Measurements from ENCODE around the gene LRFN5. TPM values are rescaled to one million over a fixed set of nuclear protein-coding genes. Genes with fewer than 3 reads are reported as not detected.
"Not testable (repeated sequence)": the region's sequence is repeated elsewhere in the genome, so short reads cannot be mapped to it uniquely, and the experiment has no call there.

Gene LRFN5
- total and polyA plus RNA-seq, 9 donors, result 0.71 to 6.1 (median 2.1) TPM

GRCh38 chr14:41654196-41654595, 47.5 kb downstream of the LRFN5 start:
- WGBS, 3 donors, result 64 to 83% (median 71%) methylated on average over 1 of the region's 1 CpG

GRCh38 chr14:41662780-41663472, 56.2 kb downstream of the LRFN5 start:
- Histone ChIP-seq H3K27me3 (no peaks in the 10 kb centered on the region), H3K4me1 (ENCODE audit: insufficient read depth) (no peaks in the 10 kb centered on the region), H3K4me3 (no peak overlapping the region), H3K9me3 (no peaks in the 10 kb centered on the region), H3K36me3 (no peaks in the 10 kb centered on the region), H3K27ac (no peak overlapping the region)
- no peak for DNase-seq
- TF ChIP-seq EP300 (IDR thresholded peaks at IDR 0.05) (no peak), CTCF (IDR thresholded peaks at IDR 0.05) (no peak), POLR2A (IDR thresholded peaks at IDR 0.05) (no peak)
- intact Hi-C loops (cut with DNase I), result no loop called here
- 85 to 93% (median 87%) methylated on average over 3 of the region's 3 CpGs for WGBS, 3 donors

More at GRCh38 chr14:41654196-41654595, 47.5 kb downstream of the LRFN5 start:
- Histone ChIP-seq H3K4me3 (no peak overlapping the region), H3K27ac (no peak overlapping the region), H3K36me3 (no peaks in the 10 kb centered on the region), H3K4me1 (ENCODE audit: insufficient read depth) (no peaks in the 10 kb centered on the region), H3K9me3 (no peaks in the 10 kb centered on the region), H3K27me3 (no peaks in the 10 kb centered on the region)
- intact Hi-C loops (cut with DNase I), result no loop called here
- DNase-seq, result no peak
- TF ChIP-seq CTCF (IDR thresholded peaks at IDR 0.05) (no peak), EP300 (IDR thresholded peaks at IDR 0.05) (no peak), POLR2A (IDR thresholded peaks at IDR 0.05) (no peak)

- H3K4me1 ChIP-seq (ENCODE audit: insufficient read depth), result no peaks in the 10 kb centered on the region
- no peaks in the 10 kb centered on the region for H3K36me3 ChIP-seq
- no peak for DNase-seq
- TF ChIP-seq POLR2A (IDR thresholded peaks at IDR 0.05) (no peak), CTCF (IDR thresholded peaks at IDR 0.05) (no peak), EP300 (IDR thresholded peaks at IDR 0.05) (no peak)
- H3K9me3 ChIP-seq, result no peaks in the 10 kb centered on the region
- no peak overlapping the region for H3K4me3 ChIP-seq
- 14 to 25% (median 23%) methylated on average over 2 of the region's 2 CpGs for WGBS, 3 donors
- intact Hi-C loops (cut with DNase I), result no loop called here
- no peaks in the 10 kb centered on the region for H3K27me3 ChIP-seq
- H3K27ac ChIP-seq, result no peak overlapping the region
These were observed 56.8 kb downstream of the LRFN5 start for GRCh38 chr14:41663473-41663850.

GRCh38 chr14:41666301-41666700, 59.6 kb downstream of the LRFN5 start:
- H3K4me1 ChIP-seq (ENCODE audit: insufficient read depth), result no peaks in the 10 kb centered on the region
- intact Hi-C loops (cut with DNase I), result no loop called here
- no peak overlapping the region for H3K27ac ChIP-seq
- no peaks in the 10 kb centered on the region for H3K36me3 ChIP-seq
- H3K27me3 ChIP-seq, result no peaks in the 10 kb centered on the region
- TF ChIP-seq POLR2A (IDR thresholded peaks at IDR 0.05), result no peak
- H3K4me3 ChIP-seq, result no peak overlapping the region
- no peaks in the 10 kb centered on the region for H3K9me3 ChIP-seq
- 51 to 58% (median 54%) methylated on average over 2 of the region's 2 CpGs for WGBS, 3 donors
- DNase-seq, result no peak

DNA sequence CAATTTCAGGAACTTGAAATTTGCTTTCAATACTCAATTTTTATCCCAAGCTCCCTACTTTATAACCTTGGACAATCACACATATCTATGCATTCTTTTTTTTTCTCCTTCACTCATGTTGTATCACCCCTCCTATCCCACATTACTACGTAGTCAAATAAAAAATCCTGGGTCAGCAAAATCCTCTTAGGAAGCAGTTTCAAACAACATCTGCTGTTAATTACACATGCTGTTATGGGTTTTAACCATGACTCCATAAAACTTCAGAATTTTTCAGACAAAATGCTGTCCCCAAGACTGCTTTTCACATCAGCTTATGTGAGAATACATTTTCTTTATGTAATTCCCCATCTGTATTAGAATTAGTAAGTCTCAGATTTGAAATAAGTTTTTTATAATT, 61.7 kb downstream of the LRFN5 start:
- no peak overlapping the region for H3K4me3 ChIP-seq
- no peaks in the 10 kb centered on the region for H3K4me1 ChIP-seq (ENCODE audit: insufficient read depth)
- WGBS, 3 donors, result 17 to 22% (median 20%) methylated on average over 1 of the region's 1 CpG
- TF ChIP-seq CTCF (IDR thresholded peaks at IDR 0.05), result no peak
- no peak for TF ChIP-seq POLR2A (IDR thresholded peaks at IDR 0.05)
- TF ChIP-seq EP300 (IDR thresholded peaks at IDR 0.05), result no peak
- no peaks in the 10 kb centered on the region for H3K27me3 ChIP-seq
- no peak for DNase-seq
- no peaks in the 10 kb centered on the region for H3K36me3 ChIP-seq
- H3K9me3 ChIP-seq, result no peaks in the 10 kb centered on the region
- intact Hi-C loops (cut with DNase I), result no loop called here
- no peak overlapping the region for H3K27ac ChIP-seq

DNA sequence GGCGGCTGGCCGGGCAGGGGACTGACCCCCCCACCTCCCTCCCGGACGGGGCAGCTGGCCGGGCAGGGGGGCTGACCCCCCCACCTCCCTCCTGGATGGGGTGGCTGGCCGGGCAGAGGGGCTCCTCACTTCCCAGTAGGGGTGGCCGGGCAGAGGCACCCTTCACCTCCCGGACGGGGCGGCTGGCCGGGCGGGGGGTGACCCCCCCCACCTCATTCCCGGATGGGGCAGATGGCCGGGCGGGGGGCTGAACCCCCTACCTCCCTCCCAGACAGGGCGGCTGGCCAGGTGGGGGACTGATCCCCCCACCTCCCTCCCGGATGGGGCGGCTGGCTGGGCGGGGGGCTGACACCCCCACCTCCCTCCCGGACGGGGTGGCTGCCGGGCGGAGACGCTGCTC, 66.9 kb downstream of the LRFN5 start:
- H3K36me3 ChIP-seq; intact Hi-C loops (cut with DNase I); H3K4me3 ChIP-seq; H3K27ac ChIP-seq; H3K4me1 ChIP-seq (ENCODE audit: insufficient read depth); H3K9me3 ChIP-seq; DNase-seq; H3K27me3 ChIP-seq: not testable (repeated sequence)
- 82 to 95% methylated on average over 3 to 24 of the region's 24 CpGs; no CpG with 5 or more reads in 1 of the 3 donors for WGBS, 3 donors

DNA sequence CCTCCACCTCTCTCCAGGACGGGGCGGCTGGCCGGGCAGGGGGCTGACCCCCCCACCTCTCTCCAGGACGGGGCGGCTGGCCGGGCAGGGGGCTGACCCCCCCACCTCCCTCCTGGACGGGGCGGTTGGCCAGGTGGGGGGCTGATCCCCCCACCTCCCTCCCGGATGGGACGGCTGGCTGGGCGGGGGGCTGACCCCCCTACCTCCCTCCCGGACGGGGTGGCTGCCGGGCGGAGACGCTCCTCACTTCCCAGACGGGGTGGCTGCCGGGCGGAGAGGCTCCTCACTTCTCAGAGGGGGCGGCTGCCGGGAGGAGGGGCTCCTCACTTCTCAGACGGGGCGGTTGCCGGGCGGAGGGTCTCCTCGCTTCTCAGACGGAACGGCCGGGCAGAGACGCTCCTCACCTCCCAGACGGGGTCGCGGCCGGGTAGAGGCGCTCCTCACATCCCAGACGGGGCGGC, 67.9 kb downstream of the LRFN5 start:
- H3K27ac ChIP-seq; DNase-seq; H3K36me3 ChIP-seq; H3K4me3 ChIP-seq; H3K27me3 ChIP-seq; H3K4me1 ChIP-seq (ENCODE audit: insufficient read depth); intact Hi-C loops (cut with DNase I); H3K9me3 ChIP-seq: not testable (repeated sequence)
- WGBS, 3 donors, result 91 to 98% (median 96%) methylated on average over 15 to 37 of the region's 37 CpGs
